K562 (cell line): ENCODE data around the gene LRRC41. TPM values are rescaled to one million over a fixed set of nuclear protein-coding genes. Genes with fewer than 3 reads are reported as not detected.

Source experiments
- ATAC-seq: fragments of 200-7000 bp; cut with Tn5 transposase; 3 replicates; pipeline ENCODE4 v1.9.1; 2020; ENCODE audit warnings: moderate library complexity
- BruUV-seq: library from RNA; stranded (reverse); fragments of 400-500 nt; replicated peaks from 2 replicates; lab custom pipeline; 2021; lab: Mats Ljungman, UMichigan
- CTCF ChIA-PET: fragments of 300-600 bp; formaldehyde crosslinking; extraction: SDS; loops from one replicate; lab custom pipeline; 2021; ENCODE audit warnings: low intra/inter-chr PET ratio; lab: Yijun Ruan, JAX
- POLR2A ChIA-PET: fragments of 300-600, 350-650 bp; sonication (Branson Sonifier 250); formaldehyde crosslinking; extraction: SDS; loops from one replicate; lab custom pipeline; 2021; ENCODE audit warnings: antibody characterized with exemption, inconsistent platforms; lab: Yijun Ruan, JAX
- DNase-seq, 4 experiments: peaks; one replicate each; pipeline versions ENCODE4 v3.0.0 to v3.0.0-alpha.2; 2011 to 2018; ENCODE audit warnings: low spot score in 3 of 4, mixed read lengths in 3 of 4; ENCODE audit errors: extremely low read depth in 1 of 4
- FAIRE-seq: peaks from 2 replicates; lab custom pipeline; 2011; peaks lifted over from hg19 to GRCh38; lab: Jason Lieb, UNC
- H2AFZ ChIP-seq: 2 replicates; pipeline ENCODE4 v1.6.0; 2011; ENCODE audit warnings: low read depth, low read length, control low read depth, inconsistent platforms
- H3K27ac ChIP-seq: fragments of 200-600 bp; 3 replicates; pipeline ENCODE4 v1.8.0; 2011; ENCODE audit warnings: low read depth, mild to moderate bottlenecking, control low read depth, inconsistent platforms, low read length, moderate library complexity, mixed read lengths; ENCODE audit errors: extremely low read depth
- H3K27me3 ChIP-seq, 2 experiments: fragments of 300-600 bp in 1 of 2; 2 replicates in 1 of 2; 3 replicates in 1 of 2; pipeline versions ENCODE4 v1.6.0 to v1.8.0; 2011; ENCODE audit warnings: inconsistent platforms in 2 of 2, low read length in 2 of 2, mild to moderate bottlenecking in 1 of 2, mixed read lengths in 1 of 2, moderate library complexity in 1 of 2; ENCODE audit not compliant: control insufficient read depth in 2 of 2, insufficient read depth in 2 of 2
- H3K36me3 ChIP-seq: fragments of 300-600 bp; 3 replicates; pipeline ENCODE4 v1.8.0; 2011; ENCODE audit warnings: mild to moderate bottlenecking, low read length, inconsistent platforms; ENCODE audit not compliant: control insufficient read depth, insufficient read depth
- H3K4me1 ChIP-seq, 2 experiments: fragments of 200-600 bp in 1 of 2; replicated peaks in 1 of 2; 2 replicates in 1 of 2; 3 replicates in 1 of 2; pipeline versions ENCODE4 v1.5.1 to v1.8.0; 2011; ENCODE audit warnings: inconsistent platforms in 2 of 2, low read length in 2 of 2, mild to moderate bottlenecking in 1 of 2, mixed read lengths in 1 of 2, moderate library complexity in 1 of 2; ENCODE audit not compliant: control insufficient read depth in 2 of 2, insufficient read depth in 2 of 2
- H3K4me2 ChIP-seq: 2 replicates; pipeline ENCODE4 v1.6.1; 2011; ENCODE audit warnings: low read length, control low read depth, inconsistent platforms, mixed read lengths; ENCODE audit not compliant: insufficient read depth
- H3K4me3 ChIP-seq: fragments of 200-600 bp; sonication (generic), shearing (Covaris generic); 2 replicates; pipeline ENCODE4 v1.5.1; 2016; ENCODE audit warnings: control low read depth, inconsistent platforms
- H3K79me2 ChIP-seq: fragments of 200-600 bp; 3 replicates; pipeline ENCODE4 v1.8.0; 2011; ENCODE audit warnings: low read length, inconsistent platforms; ENCODE audit not compliant: control insufficient read depth, insufficient read depth
- H3K9ac ChIP-seq, 2 experiments: 2 replicates each; pipeline versions ENCODE4 v1.6.0 to v1.6.1; 2011; ENCODE audit warnings: low read depth in 2 of 2, low read length in 2 of 2, control low read depth in 1 of 2, inconsistent platforms in 1 of 2, mild to moderate bottlenecking in 1 of 2, mixed read lengths in 1 of 2; ENCODE audit not compliant: insufficient read depth in 1 of 2
- H3K9me1 ChIP-seq: one replicate; pipeline ENCODE4 v1.6.0; 2011; ENCODE audit warnings: inconsistent platforms, mild to moderate bottlenecking, low read length, moderate library complexity; ENCODE audit not compliant: control insufficient read depth, insufficient read depth
- H3K9me3 ChIP-seq: replicated peaks from 2 replicates; pipeline ENCODE4 v1.5.1; 2011; ENCODE audit warnings: low read depth, low read length, inconsistent platforms; ENCODE audit not compliant: control insufficient read depth, insufficient read depth
- H4K20me1 ChIP-seq: replicated peaks from 2 replicates; pipeline ENCODE4 v1.6.1; 2011; ENCODE audit warnings: low read length, inconsistent platforms, mixed read lengths; ENCODE audit not compliant: control insufficient read depth, insufficient read depth
- CBFA2T3 ChIP-seq: fragments of 450-650 bp; IDR thresholded peaks from 2 replicates; pipeline ENCODE4 v1.6.1; 2017
- KDM1A ChIP-seq, 2 experiments: fragments of 450-650 bp; IDR thresholded peaks; 2 replicates each; pipeline ENCODE4 v1.6.1; 2016; ENCODE audit warnings: mild to moderate bottlenecking in 2 of 2
- POLR2A ChIP-seq: fragments of 450-650 bp; conservative IDR thresholded peaks from 2 replicates; pipeline ENCODE4 v1.6.1; 2016
- POU5F1 ChIP-seq: fragments of 150-350 bp; IDR thresholded peaks from 2 replicates; pipeline ENCODE4 v1.6.1; 2014; ENCODE audit warnings: borderline replicate concordance, low read length, low read depth, mild to moderate bottlenecking; ENCODE audit not compliant: partially characterized antibody
- RNF219 ChIP-seq: fragments of 250-450 bp; sonication (Bioruptor Pico); IDR thresholded peaks from 2 replicates; pipeline ENCODE4 v1.5.0; 2022; ENCODE audit warnings: mild to moderate bottlenecking
- SUPT5H ChIP-seq: fragments of 450-650 bp; IDR thresholded peaks from 2 replicates; pipeline ENCODE4 v1.6.1; 2016
- TRIM24 ChIP-seq, 2 experiments: fragments of 450-650 bp; IDR thresholded peaks; 2 replicates each; pipeline ENCODE4 v1.6.1; 2016
- ZBTB1 ChIP-seq: sonication (generic); formaldehyde crosslinking; IDR thresholded peaks from 2 replicates; pipeline ENCODE4 v1.8.1; 2023; ENCODE audit warnings: missing genetic modification reagents, low read depth, mild to moderate bottlenecking, borderline replicate concordance
- ZNF263 ChIP-seq: sonication (generic); formaldehyde crosslinking; IDR thresholded peaks from 2 replicates; pipeline ENCODE4 v1.8.0; 2022; ENCODE audit warnings: mild to moderate bottlenecking, missing genetic modification reagents, borderline replicate concordance
- WGBS: fragments of 100-300 bp; shearing (Covaris generic); methylation state at CpG from one replicate; pipeline ENCODE4 v1.1.6; 2016; ENCODE audit warnings: low coverage, mixed read lengths; ENCODE audit not compliant: insufficient coverage; ENCODE audit errors: missing lambda C conversion rate; 5-methylcytosine and 5-hydroxymethylcytosine counted together
- in situ Hi-C: fragments of 300-500 bp; cut with MboI; formaldehyde crosslinking; loops from 4 replicates; pipeline ENCODE4 v1.15.0; 2018; ENCODE audit warnings: inconsistent platforms, mixed read lengths
- intact Hi-C: fragments of 100-400 bp; cut with micrococcal nuclease; formaldehyde crosslinking; loops from 2 replicates; pipeline ENCODE4 v1.14.2; 2022
- polyA plus RNA-seq, 8 experiments: library from polyadenylated mRNA; depleted of rRNA in 4 of 8; stranded (reverse) in 5 of 8; unstranded in 3 of 8; fragments of >200 nt; fragmentation: Nextera tagmentation in 2 of 8; fragmentation: Illumina TruSeq in 1 of 8; extraction: Ambion mirVana in 2 of 8; extraction: Trizol in 1 of 8; gene quantifications; 2 replicates each; pipeline versions ENCODE4 v1.2.1 to v1.2.3, GENCODE V29; 2011 to 2014; ENCODE audit warnings: inconsistent platforms in 1 of 8, missing spikeins in 1 of 8
- total RNA-seq, 7 experiments: library from RNA; depleted of rRNA in 6 of 7; stranded (reverse); fragments of >200 nt in 6 of 7; fragmentation: Illumina TruSeq in 2 of 7; extraction: Trizol in 2 of 7; gene quantifications; 2 replicates each; pipeline versions ENCODE4 v1.2.1 to v1.2.3, GENCODE V29; 2011 to 2021; ENCODE audit warnings: low replicate concordance in 1 of 7
- TF ChIP-seq, protein P1 (sequence below): fragments of 450-650 bp; IDR thresholded peaks from 2 replicates; pipeline ENCODE4 v1.6.1; 2016; ENCODE audit warnings: missing biosample characterization, missing genetic modification characterization
- TF ChIP-seq, protein P2 (sequence below): fragments of 250-450 bp; sonication (Bioruptor Pico); IDR thresholded peaks from 2 replicates; pipeline ENCODE4 v1.4.0; 2020; ENCODE audit warnings: mild to moderate bottlenecking, moderate library complexity

The LRRC41 gene
- total and polyA plus RNA-seq, 9 of the 15 experiments (the other 6 are each of a cell fraction or from before 2014, with no cell fraction given): 10.5 to 64.7 (median 44.2) TPM

DNA sequence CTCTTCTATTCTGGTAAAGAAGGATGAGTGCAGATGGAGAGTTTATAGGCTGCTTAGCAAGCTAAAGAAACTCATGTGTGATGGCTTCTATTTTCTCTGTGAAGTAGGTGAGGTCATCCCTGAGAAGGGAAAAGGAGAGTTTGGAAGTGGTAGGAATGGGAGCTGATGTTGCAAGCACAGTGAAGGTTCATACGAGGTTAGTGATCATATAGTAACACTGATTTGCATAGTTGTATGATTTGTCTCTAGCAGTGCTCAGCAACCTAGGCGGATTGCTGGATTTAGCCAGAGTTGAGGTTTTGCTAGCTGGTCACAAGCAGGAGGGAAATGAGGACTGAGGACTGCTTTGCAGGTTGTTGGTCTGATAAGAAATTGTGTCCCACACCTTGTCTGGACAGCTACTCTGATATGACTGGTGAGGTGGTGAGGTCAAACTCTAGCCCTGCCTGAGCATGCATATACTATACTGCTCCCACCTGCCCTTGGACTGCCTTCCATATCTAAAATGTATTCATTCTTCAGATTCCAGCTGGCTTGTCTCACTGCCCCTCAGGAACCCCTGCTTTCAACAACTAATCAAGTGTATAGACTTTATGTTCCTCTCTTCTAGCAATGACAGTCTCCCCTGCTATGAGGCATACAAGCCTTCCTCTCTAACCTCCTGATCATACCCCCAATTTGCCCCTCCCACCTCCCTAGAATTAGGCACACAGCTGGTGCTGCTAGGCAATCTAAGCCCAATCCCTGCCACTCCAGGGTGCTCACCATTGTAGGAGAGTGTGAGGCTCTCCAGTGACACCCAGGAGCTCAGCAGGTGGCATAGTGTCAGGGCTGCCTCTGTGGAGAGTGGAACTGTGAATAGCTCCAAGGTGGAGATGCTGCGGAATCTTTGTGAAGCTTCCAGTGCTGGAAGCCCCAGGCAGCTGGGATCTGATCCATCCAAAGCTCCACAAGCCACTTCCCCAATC lies 18.5 kb downstream of the LRRC41 start (continued):
- no peak for TF ChIP-seq RNF219 (CRISPR knock-in tag)
- no peak for TF ChIP-seq KDM1A (IDR thresholded peaks at IDR 0.05)
- no peak for TF ChIP-seq ZNF263
- TF ChIP-seq POLR2A: peak; percentile 47; the same call in 1 of the 2 replicates
- TF ChIP-seq, all 486 proteins: peak for 10

DNA sequence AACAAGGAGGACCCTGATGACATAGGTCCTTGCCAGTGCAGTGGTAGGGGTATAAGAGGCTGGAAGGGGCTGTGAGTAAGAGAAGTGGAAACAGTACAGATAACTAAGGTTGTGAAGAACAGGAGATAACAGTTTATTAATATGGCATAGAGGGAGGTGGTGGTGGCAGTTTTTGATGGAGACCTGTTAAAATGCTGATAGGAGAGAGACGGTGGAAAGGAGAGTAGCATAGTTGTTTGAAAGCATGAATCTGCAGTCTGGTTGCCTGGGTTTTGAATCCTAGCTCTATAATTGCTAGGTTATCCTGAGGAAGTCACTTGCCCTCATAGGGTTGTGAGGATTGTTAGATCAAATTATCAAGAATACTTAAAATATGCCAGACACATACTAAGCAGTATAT lies 19.4 kb downstream of the LRRC41 start:
- no peaks in the 10 kb centered on the region for H3K79me2 ChIP-seq
- FAIRE-seq: no peak
- no peak overlapping the region for H3K9ac ChIP-seq
- peaks cover 19 to 33% of the 10 kb centered on the region in 2 experiments; a peak in 3 of 5 replicates for H3K4me1 ChIP-seq
- H3K9me1 ChIP-seq: peaks cover 5% of the 10 kb centered on the region
- H3K4me3 ChIP-seq: no peak overlapping the region
- peaks cover 91% of the 10 kb centered on the region for H3K36me3 ChIP-seq
- intact Hi-C loops: loop anchor here (10.0 kb wide), 1 partner anchor 61 kb away; the partner anchor contains the start of gene NSUN4
- 16% methylated on average over 1 of the region's 1 CpG for WGBS
- H2AFZ ChIP-seq: no peak overlapping the region
- H4K20me1 ChIP-seq: no peaks in the 10 kb centered on the region
- ATAC-seq: no peak
- no peaks in the 10 kb centered on the region for H3K9me3 ChIP-seq
- in situ Hi-C loops: no loop called here
- H3K27ac ChIP-seq: no peak overlapping the region
- ChIA-PET CTCF (no interaction called here), POLR2A (interaction anchor here (0.5 to 22.6 kb wide), 12 partner anchors 3 to 208 kb away, joined by 3 to 410 read pairs (median 6); partner anchors contain the start of genes LRRC41, NSUN4, RAD54L and UQCRH)
- BruUV-seq: no TSS peak
- no peak overlapping the region for H3K4me2 ChIP-seq
- H3K27me3 ChIP-seq: no peaks in the 10 kb centered on the region
- no peak for DNase-seq
- TF ChIP-seq, protein P1, sequence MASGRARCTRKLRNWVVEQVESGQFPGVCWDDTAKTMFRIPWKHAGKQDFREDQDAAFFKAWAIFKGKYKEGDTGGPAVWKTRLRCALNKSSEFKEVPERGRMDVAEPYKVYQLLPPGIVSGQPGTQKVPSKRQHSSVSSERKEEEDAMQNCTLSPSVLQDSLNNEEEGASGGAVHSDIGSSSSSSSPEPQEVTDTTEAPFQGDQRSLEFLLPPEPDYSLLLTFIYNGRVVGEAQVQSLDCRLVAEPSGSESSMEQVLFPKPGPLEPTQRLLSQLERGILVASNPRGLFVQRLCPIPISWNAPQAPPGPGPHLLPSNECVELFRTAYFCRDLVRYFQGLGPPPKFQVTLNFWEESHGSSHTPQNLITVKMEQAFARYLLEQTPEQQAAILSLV (tag): no peak
- TF ChIP-seq POU5F1: no peak
- TF ChIP-seq, protein P2, sequence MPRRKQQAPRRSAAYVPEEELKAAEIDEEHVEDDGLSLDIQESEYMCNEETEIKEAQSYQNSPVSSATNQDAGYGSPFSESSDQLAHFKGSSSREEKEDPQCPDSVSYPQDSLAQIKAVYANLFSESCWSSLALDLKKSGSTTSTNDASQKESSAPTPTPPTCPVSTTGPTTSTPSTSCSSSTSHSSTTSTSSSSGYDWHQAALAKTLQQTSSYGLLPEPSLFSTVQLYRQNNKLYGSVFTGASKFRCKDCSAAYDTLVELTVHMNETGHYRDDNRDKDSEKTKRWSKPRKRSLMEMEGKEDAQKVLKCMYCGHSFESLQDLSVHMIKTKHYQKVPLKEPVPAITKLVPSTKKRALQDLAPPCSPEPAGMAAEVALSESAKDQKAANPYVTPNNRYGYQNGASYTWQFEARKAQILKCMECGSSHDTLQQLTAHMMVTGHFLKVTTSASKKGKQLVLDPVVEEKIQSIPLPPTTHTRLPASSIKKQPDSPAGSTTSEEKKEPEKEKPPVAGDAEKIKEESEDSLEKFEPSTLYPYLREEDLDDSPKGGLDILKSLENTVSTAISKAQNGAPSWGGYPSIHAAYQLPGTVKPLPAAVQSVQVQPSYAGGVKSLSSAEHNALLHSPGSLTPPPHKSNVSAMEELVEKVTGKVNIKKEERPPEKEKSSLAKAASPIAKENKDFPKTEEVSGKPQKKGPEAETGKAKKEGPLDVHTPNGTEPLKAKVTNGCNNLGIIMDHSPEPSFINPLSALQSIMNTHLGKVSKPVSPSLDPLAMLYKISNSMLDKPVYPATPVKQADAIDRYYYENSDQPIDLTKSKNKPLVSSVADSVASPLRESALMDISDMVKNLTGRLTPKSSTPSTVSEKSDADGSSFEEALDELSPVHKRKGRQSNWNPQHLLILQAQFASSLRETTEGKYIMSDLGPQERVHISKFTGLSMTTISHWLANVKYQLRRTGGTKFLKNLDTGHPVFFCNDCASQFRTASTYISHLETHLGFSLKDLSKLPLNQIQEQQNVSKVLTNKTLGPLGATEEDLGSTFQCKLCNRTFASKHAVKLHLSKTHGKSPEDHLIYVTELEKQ (CRISPR knock-in tag): no peak
- TF ChIP-seq TRIM24 (IDR thresholded peaks at IDR 0.05): no peak
- no peak for TF ChIP-seq ZBTB1 (CRISPR knock-in tag)
- peak; percentile 25; the same call in 1 of the 2 replicates for TF ChIP-seq CBFA2T3
- TF ChIP-seq SUPT5H: peak; percentile 43; the same call in 1 of the 2 replicates
